ENCODE results near the gene ZC3H4.

The ZC3H4 gene

GRCh38 chr19:47018923-47019322, 94.7 kb downstream of the ZC3H4 start:
- peaks cover 32 to 43% (median 35%) of the 10 kb centered on the region in 5 donors for H3K27me3 ChIP-seq (ENCODE audit: control insufficient read depth in 5 of 5, insufficient read depth in 4 of 5, low read length in 5 of 5)

More at GRCh38 chr19:47018923-47019322, 94.7 kb downstream of the ZC3H4 start:
- no peak overlapping the region for H3K4me3 ChIP-seq (ENCODE audit: low read depth in 1 of 5, low read length in 5 of 5)
- H3K27ac ChIP-seq (ENCODE audit: low read depth, low read length) = no peak overlapping the region
- H3K9ac ChIP-seq (ENCODE audit: low read length in 5 of 5) = no peak overlapping the region
- peaks cover 0 to 28% (median 23%) of the 10 kb centered on the region in 5 donors for H3K4me1 ChIP-seq (ENCODE audit: control insufficient read depth in 5 of 5, insufficient read depth in 5 of 5, low read length in 5 of 5)
- no peaks in the 10 kb centered on the region for H3K9me3 ChIP-seq (ENCODE audit: control insufficient read depth in 5 of 5, low read length in 5 of 5)
- no peaks in the 10 kb centered on the region for H3K36me3 ChIP-seq (ENCODE audit: control insufficient read depth in 5 of 5, insufficient read depth in 5 of 5, low read length in 5 of 5)

All from subcutaneous abdominal adipose tissue (tissue), 5 donors.